ENCODE measurements around the gene PIP5K1C. TPM values are rescaled to one million over a fixed set of nuclear protein-coding genes. Genes with fewer than 3 reads are reported as not detected.
"Not testable (repeated sequence)": the region's sequence is repeated elsewhere in the genome, so short reads cannot be mapped to it uniquely, and the experiment has no call there.

The PIP5K1C gene
- total RNA-seq, 2 experiments from 2014 or later: 18.9 to 23.5 TPM

DNA sequence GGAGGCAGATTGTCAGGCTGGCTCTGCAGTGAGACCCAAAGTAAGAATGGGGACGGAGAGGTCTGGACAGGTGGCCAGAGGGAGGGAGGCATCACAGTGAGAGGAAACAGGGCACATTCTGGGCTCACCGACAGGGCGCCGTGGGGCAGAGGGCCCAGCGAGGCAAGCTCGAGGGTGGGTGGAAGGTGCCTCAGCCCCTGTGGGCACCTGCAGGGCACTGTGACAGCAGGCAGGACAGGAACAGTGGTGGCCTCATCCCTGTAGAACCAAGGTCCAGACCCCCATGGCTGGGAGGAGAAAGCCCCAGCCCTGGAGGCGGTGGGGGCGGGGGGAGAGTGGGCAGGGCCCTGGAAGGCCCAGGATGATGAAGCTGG lies 27.7 kb downstream of the PIP5K1C start:
- Mint-ChIP-seq H3K27me3 (no peaks in the 10 kb centered on the region), H3K27ac (peak overlapping the region; percentile 28), H3K36me3 (no peaks in the 10 kb centered on the region), H3K4me1 (peaks cover 13% of the 10 kb centered on the region), H3K4me3 (no peak overlapping the region), H3K9me3 (no peaks in the 10 kb centered on the region)
- DNase-seq: no peak
- no peak for ATAC-seq (ENCODE audit: low read depth)
- POLR2A ChIA-PET: interaction anchor here (0.5 to 1.3 kb wide), 2 partner anchors 18 to 170 kb away, joined by 4 read pairs; no protein-coding TSS in a partner anchor

DNA sequence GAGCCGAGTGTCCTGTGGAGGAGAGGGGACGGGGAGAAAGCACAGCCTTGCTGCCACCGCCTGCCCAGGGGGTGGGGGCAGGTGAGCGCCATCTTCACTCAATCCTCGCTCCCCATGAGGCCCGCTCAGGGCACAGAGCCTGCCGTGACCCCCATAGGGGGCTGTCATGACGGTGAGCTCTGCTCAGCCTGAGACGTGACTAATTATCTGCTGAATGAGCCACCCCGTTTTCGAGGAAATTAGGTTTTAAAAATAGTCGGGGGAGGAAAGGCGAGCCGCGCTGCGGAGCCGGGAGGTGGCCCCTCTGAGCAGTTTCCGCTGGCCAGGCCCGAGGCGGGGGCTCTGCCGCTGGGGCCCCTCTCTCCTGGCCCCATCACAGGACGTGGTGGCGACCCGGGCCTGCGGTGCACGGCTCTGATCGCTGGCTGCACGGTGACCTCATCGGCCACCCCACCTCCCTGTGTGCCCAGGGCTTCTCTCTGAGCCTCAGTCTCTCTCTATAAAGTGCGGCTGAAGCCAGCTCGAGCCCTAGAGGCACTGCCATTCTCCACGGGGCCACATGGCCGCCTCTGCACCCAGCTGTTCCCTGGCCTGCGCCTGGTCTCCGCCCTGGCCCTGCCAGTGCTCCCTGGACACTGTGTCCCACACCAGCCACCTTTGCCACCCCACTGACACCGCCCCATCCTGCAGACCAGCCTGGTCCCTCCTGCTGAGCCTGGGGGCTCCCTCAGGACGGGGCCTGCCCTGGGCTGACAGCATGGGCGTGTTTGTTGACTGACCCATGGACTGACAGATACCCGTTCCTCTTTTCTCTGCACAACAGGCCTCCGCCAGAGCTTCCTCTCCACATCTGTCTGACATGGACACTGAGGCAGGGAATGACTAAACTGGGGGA lies 28.3 kb downstream of the PIP5K1C start:
- Mint-ChIP-seq H3K4me3 (peak overlapping the region; percentile 52), H3K4me1 (peaks cover 9% of the 10 kb centered on the region), H3K9me3 (no peaks in the 10 kb centered on the region), H3K27ac (peak overlapping the region; percentile 28), H3K27me3 (no peaks in the 10 kb centered on the region), H3K36me3 (no peaks in the 10 kb centered on the region)
- POLR2A ChIA-PET: interaction anchor here (0.5 to 1.3 kb wide), 4 partner anchors 16 to 1193 kb away, joined by 3 to 4 read pairs (median 4); no protein-coding TSS in a partner anchor
- ATAC-seq (ENCODE audit: low read depth): peak; percentile 48
- peak; percentile 49 for DNase-seq

DNA sequence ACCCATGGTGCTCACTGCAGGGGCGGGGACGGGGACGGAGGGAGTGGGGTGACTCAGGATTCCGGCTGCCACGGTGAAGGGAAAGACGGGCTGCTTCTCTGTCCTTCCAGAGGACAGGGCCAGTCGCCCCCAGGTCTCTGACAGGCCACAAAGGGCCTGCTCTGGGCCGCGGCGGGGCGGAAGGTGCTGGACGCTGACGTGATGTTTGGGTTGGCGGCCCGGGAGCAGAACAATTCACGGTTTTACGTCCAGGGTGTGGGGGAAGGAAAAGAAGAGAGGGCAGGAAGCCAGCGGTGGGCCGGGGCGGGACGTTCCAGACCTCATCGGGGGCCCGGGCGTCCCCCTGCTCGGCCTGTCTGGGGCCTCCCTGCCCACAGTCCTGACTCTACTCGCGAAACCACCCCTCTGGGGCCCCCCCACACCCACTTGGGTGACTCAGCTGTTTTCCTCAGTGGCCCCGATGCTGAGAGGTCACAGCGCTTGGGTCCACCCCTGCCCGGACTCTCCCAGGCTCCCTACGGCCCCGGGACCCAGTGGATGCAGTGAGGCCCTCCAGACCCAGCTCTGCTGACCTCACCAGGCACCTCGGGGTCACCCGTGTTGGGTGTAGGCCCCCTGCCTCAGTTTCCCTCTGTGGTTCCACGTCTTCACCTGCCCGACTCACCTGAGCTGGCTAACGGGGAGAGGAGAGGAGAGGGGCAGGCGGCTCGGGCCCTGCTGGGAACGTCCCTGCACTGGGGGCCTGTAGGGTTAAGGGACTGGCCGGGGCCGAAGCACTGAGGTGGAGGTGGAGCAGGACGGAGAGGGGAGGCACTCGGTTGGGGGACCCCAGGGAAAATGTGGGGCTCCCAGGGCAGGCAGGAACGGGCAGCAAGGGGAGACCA lies 29.2 kb downstream of the PIP5K1C start:
- no peaks in the 10 kb centered on the region for H3K36me3 Mint-ChIP-seq
- H3K9me3 Mint-ChIP-seq: no peaks in the 10 kb centered on the region
- peaks cover 9% of the 10 kb centered on the region for H3K4me1 Mint-ChIP-seq
- ATAC-seq (ENCODE audit: low read depth) (peak; percentile 31), DNase-seq (peak; percentile 63)
- no peaks in the 10 kb centered on the region for H3K27me3 Mint-ChIP-seq
- peak overlapping the region; percentile 16 for H3K27ac Mint-ChIP-seq
- POLR2A ChIA-PET: interaction anchor here (1.0 to 1.3 kb wide), 2 partner anchors 17 to 19 kb away, joined by 4 read pairs; no protein-coding TSS in a partner anchor
- peak overlapping the region; percentile 52 for H3K4me3 Mint-ChIP-seq

GRCh38 chr19:3669947-3670795 lies 30.1 kb downstream of the PIP5K1C start:
- Mint-ChIP-seq H3K36me3 (no peaks in the 10 kb centered on the region), H3K9me3 (no peaks in the 10 kb centered on the region), H3K4me1 (peaks cover 9% of the 10 kb centered on the region), H3K27ac (no peak overlapping the region), H3K27me3 (no peaks in the 10 kb centered on the region), H3K4me3 (no peak overlapping the region)
- no peak for DNase-seq
- no peak for ATAC-seq (ENCODE audit: low read depth)
- POLR2A ChIA-PET: no interaction called here

- Mint-ChIP-seq H3K27ac (no peak overlapping the region), H3K27me3 (no peaks in the 10 kb centered on the region), H3K4me3 (no peak overlapping the region), H3K9me3 (no peaks in the 10 kb centered on the region), H3K4me1 (peaks cover 9% of the 10 kb centered on the region), H3K36me3 (no peaks in the 10 kb centered on the region)
- POLR2A ChIA-PET: no interaction called here
- DNase-seq (no peak), ATAC-seq (ENCODE audit: low read depth) (no peak)
Observed at GRCh38 chr19:3669082-3669946, 31.0 kb downstream of the PIP5K1C start.

DNA sequence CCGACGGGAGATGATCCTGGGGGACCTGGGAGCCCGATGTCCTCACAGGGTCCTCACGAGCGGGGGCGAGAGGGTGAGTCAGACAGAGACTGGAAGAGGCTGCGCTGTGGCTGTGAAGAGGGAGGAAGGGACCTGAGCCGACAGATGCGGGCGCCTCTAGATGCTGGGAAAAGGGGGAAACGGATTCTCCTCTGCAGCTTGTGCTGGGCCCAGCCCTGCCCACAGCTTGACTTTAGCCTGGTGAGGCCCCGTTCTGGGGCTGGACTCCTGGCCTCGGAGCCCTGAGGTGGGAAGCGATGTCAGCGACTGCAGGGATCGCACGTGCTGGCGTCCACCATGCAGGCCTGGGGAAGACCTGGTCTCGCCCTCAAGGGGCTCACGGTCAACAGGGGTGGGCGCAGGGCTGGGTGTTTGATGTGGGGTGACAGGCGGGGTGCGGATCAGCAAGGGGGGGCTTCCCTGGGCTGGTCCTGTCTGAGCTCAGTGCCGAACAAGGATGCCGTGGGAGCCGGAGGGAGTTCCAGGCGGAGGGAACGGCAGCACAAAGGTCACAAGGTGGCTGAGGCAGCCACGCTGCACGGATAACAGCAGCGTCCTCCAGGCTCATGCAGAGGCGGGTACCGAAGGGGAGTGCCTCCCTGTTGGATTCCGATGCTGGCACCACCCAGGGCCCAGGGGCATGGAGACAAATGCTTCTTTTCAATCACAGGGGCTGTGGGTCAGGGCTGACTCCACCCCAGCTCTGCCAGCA lies 31.8 kb downstream of the PIP5K1C start:
- Mint-ChIP-seq H3K36me3 (no peaks in the 10 kb centered on the region), H3K27me3 (no peaks in the 10 kb centered on the region), H3K4me1 (peaks cover 9% of the 10 kb centered on the region), H3K4me3 (no peak overlapping the region), H3K9me3 (no peaks in the 10 kb centered on the region), H3K27ac (no peak overlapping the region)
- DNase-seq (no peak), ATAC-seq (ENCODE audit: low read depth) (no peak)
- POLR2A ChIA-PET: no interaction called here

- Mint-ChIP-seq H3K4me3 (no peak overlapping the region), H3K4me1 (peaks cover 9% of the 10 kb centered on the region), H3K27ac (no peak overlapping the region), H3K9me3 (no peaks in the 10 kb centered on the region), H3K27me3 (no peaks in the 10 kb centered on the region), H3K36me3 (no peaks in the 10 kb centered on the region)
- POLR2A ChIA-PET: no interaction called here
- no peak for ATAC-seq (ENCODE audit: low read depth)
- DNase-seq: no peak
Observed at GRCh38 chr19:3667766-3668165, 32.5 kb downstream of the PIP5K1C start.

DNA sequence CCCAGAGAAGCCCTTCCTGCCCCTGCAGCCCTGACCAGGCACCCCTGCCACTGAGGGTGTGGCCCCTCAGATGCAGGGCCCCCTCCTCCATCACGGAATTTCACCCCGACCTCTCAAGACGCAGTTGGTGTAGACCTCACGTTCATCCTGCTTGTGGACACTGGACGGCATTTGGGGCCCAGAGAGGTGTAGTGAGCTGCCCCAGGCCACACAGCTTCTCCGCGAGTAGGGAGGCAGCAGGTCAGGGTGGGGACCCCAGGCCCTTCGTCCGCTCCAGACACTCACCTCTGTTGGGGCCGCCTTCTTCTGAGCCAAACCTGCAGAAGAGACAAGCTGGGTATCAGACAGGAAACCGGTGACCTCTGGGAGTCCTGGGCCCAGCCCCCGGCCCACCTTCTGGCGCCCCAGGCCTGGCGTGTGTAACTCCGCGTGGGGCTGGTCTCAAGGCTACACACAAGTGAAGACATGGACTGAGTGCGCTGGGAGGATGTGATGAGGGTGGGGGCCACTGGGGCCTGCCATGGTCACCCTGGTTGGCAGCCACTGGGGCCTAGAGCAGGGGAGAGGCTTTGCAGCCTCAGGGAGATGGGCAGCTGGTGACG lies 33.1 kb downstream of the PIP5K1C start:
- no peak for DNase-seq
- Mint-ChIP-seq H3K9me3 (no peaks in the 10 kb centered on the region), H3K4me1 (peaks cover 9% of the 10 kb centered on the region), H3K36me3 (no peaks in the 10 kb centered on the region), H3K27ac (no peak overlapping the region), H3K27me3 (no peaks in the 10 kb centered on the region), H3K4me3 (no peak overlapping the region)
- ATAC-seq (ENCODE audit: low read depth): no peak
- POLR2A ChIA-PET: interaction anchor here (1.0 kb wide), 1 partner anchor 25 kb away, joined by 3 read pairs; no protein-coding TSS in a partner anchor

DNA sequence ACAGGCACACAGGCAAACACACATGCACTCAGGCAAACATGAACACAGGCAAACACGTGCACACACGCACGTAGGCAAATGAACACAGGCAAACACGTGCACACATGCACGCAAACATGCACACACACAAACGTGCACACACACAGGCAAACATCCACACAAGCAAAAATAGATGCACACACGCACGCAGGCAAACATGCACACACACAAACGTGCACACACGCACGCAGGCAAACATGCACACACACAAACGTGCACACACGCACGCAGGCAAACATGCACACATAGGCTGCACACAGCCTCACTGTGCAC lies 33.8 kb downstream of the PIP5K1C start:
- not testable (repeated sequence) for H3K4me1 Mint-ChIP-seq; ATAC-seq (ENCODE audit: low read depth); H3K9me3 Mint-ChIP-seq; H3K27me3 Mint-ChIP-seq; H3K4me3 Mint-ChIP-seq; DNase-seq; H3K36me3 Mint-ChIP-seq; H3K27ac Mint-ChIP-seq
- POLR2A ChIA-PET: interaction anchor here (1.0 kb wide), 1 partner anchor 25 kb away, joined by 3 read pairs; no protein-coding TSS in a partner anchor

- peak; percentile 79 for ATAC-seq (ENCODE audit: low read depth)
- peaks cover 5% of the 10 kb centered on the region for H3K4me1 Mint-ChIP-seq
- POLR2A ChIA-PET: interaction anchor here (1.0 kb wide), 1 partner anchor 26 kb away, joined by 3 read pairs; no protein-coding TSS in a partner anchor
- peak; percentile 88 for DNase-seq
- no peaks in the 10 kb centered on the region for H3K9me3 Mint-ChIP-seq
- H3K27me3 Mint-ChIP-seq: no peaks in the 10 kb centered on the region
- no peak overlapping the region for H3K27ac Mint-ChIP-seq
- no peaks in the 10 kb centered on the region for H3K36me3 Mint-ChIP-seq
- H3K4me3 Mint-ChIP-seq: no peak overlapping the region
Observed at GRCh38 chr19:3665681-3666544, 34.4 kb downstream of the PIP5K1C start.
